PC-9 (cell line): Measurements from ENCODE around the gene ALS2. TPM values are rescaled to one million over a fixed set of nuclear protein-coding genes. Genes with fewer than 3 reads are reported as not detected.
A peak's percentile ranks its signal among the peaks of the same experiment; 100 is the strongest.
"Not testable (repeated sequence)": the region's sequence is repeated elsewhere in the genome, so short reads cannot be mapped to it uniquely, and the experiment has no call there.

ENCODE experiments used
- BruUV-seq: library from RNA; stranded (reverse); fragments of 400-500 nt; replicated peaks from 2 replicates; lab custom pipeline; 2021; lab: Mats Ljungman, UMichigan
- CTCF ChIA-PET: fragments of 300-600 bp; sonication (Branson Sonifier 250); formaldehyde crosslinking; loops from one replicate; lab custom pipeline; 2022; ENCODE audit warnings: antibody characterized with exemption; lab: Charles Lee
- POLR2A ChIA-PET: fragments of 300-600 bp; sonication (Branson Sonifier 250); formaldehyde crosslinking; loops from one replicate; lab custom pipeline; 2022; ENCODE audit warnings: antibody characterized with exemption; ENCODE audit not compliant: unreplicated experiment; lab: Charles Lee
- DNase-seq, 2 experiments: peaks; one replicate each; pipeline versions ENCODE4 v3.0.0 to v3.0.0-alpha.2; 2015 to 2022; ENCODE audit warnings: mixed read lengths in 1 of 2
- H2AFZ ChIP-seq: fragments of 200-600 bp; sonication (generic); 2 replicates; pipeline ENCODE4 v1.8.1; 2017; ENCODE audit warnings: antibody characterized with exemption
- H3F3A ChIP-seq: fragments of 200-600 bp; sonication (generic); 2 replicates; pipeline ENCODE4 v1.8.1; 2017; ENCODE audit warnings: antibody characterized with exemption, mild to moderate bottlenecking, low read depth; ENCODE audit not compliant: insufficient read depth
- H3K27ac ChIP-seq: fragments of 200-600 bp; sonication (generic); 2 replicates; pipeline ENCODE4 v1.6.1; 2016; ENCODE audit warnings: mixed run types
- H3K27me3 ChIP-seq: fragments of 200-600 bp; sonication (generic); 2 replicates; pipeline ENCODE4 v1.6.1; 2016; ENCODE audit warnings: low read depth, mixed run types; ENCODE audit not compliant: insufficient read depth
- H3K36me3 ChIP-seq: fragments of 200-600 bp; sonication (generic); 2 replicates; pipeline ENCODE4 v1.6.1; 2016; ENCODE audit warnings: low read depth, mixed run types
- H3K4me1 ChIP-seq: fragments of 200-600 bp; sonication (generic); replicated peaks from 2 replicates; pipeline ENCODE4 v1.6.1; 2016; ENCODE audit warnings: mixed run types; ENCODE audit not compliant: insufficient read depth
- H3K4me2 ChIP-seq: fragments of 200-600 bp; sonication (generic); 2 replicates; pipeline ENCODE4 v1.6.1; 2017; ENCODE audit warnings: mixed run types
- H3K4me3 ChIP-seq: fragments of 200-600 bp; sonication (generic); 2 replicates; pipeline ENCODE4 v1.6.1; 2016; ENCODE audit warnings: mixed run types
- H3K79me2 ChIP-seq: fragments of 200-600 bp; sonication (generic); 2 replicates; pipeline ENCODE4 v1.6.1; 2017; ENCODE audit warnings: low read depth, mixed run types
- H3K9me2 ChIP-seq: fragments of 200-600 bp; sonication (generic); 2 replicates; pipeline ENCODE4 v1.8.1; 2017; ENCODE audit warnings: mild to moderate bottlenecking; ENCODE audit not compliant: insufficient read depth
- H3K9me3 ChIP-seq: fragments of 200-600 bp; sonication (generic); 2 replicates; pipeline ENCODE4 v1.8.1; 2016; ENCODE audit warnings: low read depth; ENCODE audit not compliant: insufficient read depth
- H4K20me1 ChIP-seq: fragments of 200-600 bp; sonication (generic); 2 replicates; pipeline ENCODE4 v1.8.1; 2017; ENCODE audit not compliant: insufficient read depth
- CTCF ChIP-seq: fragments of 200-600 bp; sonication (generic); conservative IDR thresholded peaks from 2 replicates; pipeline ENCODE4 v1.6.1; 2017; ENCODE audit warnings: mixed run types, antibody characterized with exemption, mild to moderate bottlenecking, moderate library complexity
- EZH2 ChIP-seq: fragments of 200-600 bp; sonication (generic); IDR thresholded peaks from 2 replicates; pipeline ENCODE4 v1.8.0; 2017; ENCODE audit warnings: antibody characterized with exemption, low read depth
- intact Hi-C: fragments of 100-400 bp; cut with micrococcal nuclease; formaldehyde crosslinking; loops from one replicate; pipeline ENCODE4 v1.10.0; 2022; ENCODE audit not compliant: unreplicated experiment
- total RNA-seq: library from RNA; stranded (reverse); gene quantifications from 2 replicates; pipeline ENCODE4 v1.2.3, GENCODE V29; 2021

ALS2 gene
- total RNA-seq, 1 experiment from 2014 or later = 27.6 TPM

GRCh38 chr2:201806442-201807170 lies 25.9 kb upstream of the ALS2 start, which contains the start of gene CDK15:
CDK15 (plus strand) TSS chr2:201806537; CDS start chr2:201806665, 128 bp downstream.
- Histone ChIP-seq H3K27me3 (no peaks in the 10 kb centered on the region), H3K27ac (no peak within 1 kb of the TSS), H3F3A (no peaks in the 10 kb centered on the region), H3K4me1 (peaks cover 6% of the 10 kb centered on the region; the same call in 1 of the 2 replicates), H3K9me3 (no peaks in the 10 kb centered on the region), H2AFZ (no peak within 1 kb of the TSS), H3K4me3 (no peak within 1 kb of the TSS), H3K36me3 (no peaks in the 10 kb centered on the region), H3K4me2 (no peak within 1 kb of the TSS), H3K79me2 (no peaks in the 10 kb centered on the region), H4K20me1 (no peaks in the 10 kb centered on the region), H3K9me2 (no peaks in the 10 kb centered on the region)
- POLR2A ChIA-PET = no interaction called here
- no peak for DNase-seq
- intact Hi-C loops = no loop called here
- CTCF ChIA-PET = no interaction called here
- no TSS peak for BruUV-seq
- no peak for TF ChIP-seq CTCF
- no peak for TF ChIP-seq EZH2

GRCh38 chr2:201798914-201799285 lies 18.2 kb upstream of the ALS2 start:
- intact Hi-C loops = loop anchor here (1.0 to 2.0 kb wide), 2 partner anchors 55 to 236 kb away; no protein-coding TSS in a partner anchor
- H2AFZ ChIP-seq, H3K27me3 ChIP-seq, H3K9me2 ChIP-seq, DNase-seq, H4K20me1 ChIP-seq, H3K36me3 ChIP-seq, CTCF ChIA-PET, H3K9me3 ChIP-seq, POLR2A ChIA-PET, BruUV-seq, H3K79me2 ChIP-seq: not testable (repeated sequence)
- Histone ChIP-seq H3K4me3 (peak overlapping the region; percentile 10; the same call in 1 of the 2 replicates), H3K27ac (peak overlapping the region; percentile 82), H3F3A (peaks cover 23% of the 10 kb centered on the region), H3K4me2 (peak overlapping the region; percentile 54), H3K4me1 (peaks cover 28% of the 10 kb centered on the region)
- peak; percentile 28; the same call in 1 of the 2 replicates for TF ChIP-seq CTCF

GRCh38 chr2:201798252-201798913 lies 17.6 kb upstream of the ALS2 start:
- Histone ChIP-seq H3K36me3 (no peaks in the 10 kb centered on the region), H3F3A (peaks cover 23% of the 10 kb centered on the region), H3K27ac (peak overlapping the region; percentile 82), H3K4me1 (peaks cover 28% of the 10 kb centered on the region), H3K9me3 (no peaks in the 10 kb centered on the region), H3K79me2 (no peaks in the 10 kb centered on the region), H3K4me2 (peak overlapping the region; percentile 54), H3K4me3 (peak overlapping the region; percentile 10; the same call in 1 of the 2 replicates), H3K27me3 (no peaks in the 10 kb centered on the region), H3K9me2 (no peaks in the 10 kb centered on the region), H4K20me1 (no peaks in the 10 kb centered on the region), H2AFZ (peak overlapping the region; percentile 7; the same call in 1 of the 2 replicates)
- intact Hi-C loops = loop anchor here (1.0 to 2.0 kb wide), 2 partner anchors 56 to 236 kb away; no protein-coding TSS in a partner anchor
- BruUV-seq = no TSS peak
- peak; percentile 53 to 89 for DNase-seq
- TF ChIP-seq CTCF (no peak), EZH2 (no peak)
- CTCF ChIA-PET = interaction anchor here (0.6 kb wide), 2 partner anchors 61 to 274 kb away, joined by 3 to 4 read pairs; partner anchors contain the start of gene KIAA2012
- POLR2A ChIA-PET = interaction anchor here (0.6 to 0.9 kb wide), 4 partner anchors 18 to 68 kb away, joined by 3 to 19 read pairs (median 4); partner anchors contain the start of gene ALS2
